ENCODE data around the gene AKT1S1.
"Not testable (repeated sequence)": the region's sequence is repeated elsewhere in the genome, so short reads cannot be mapped to it uniquely, and the experiment has no call there.

Gene AKT1S1

DNA sequence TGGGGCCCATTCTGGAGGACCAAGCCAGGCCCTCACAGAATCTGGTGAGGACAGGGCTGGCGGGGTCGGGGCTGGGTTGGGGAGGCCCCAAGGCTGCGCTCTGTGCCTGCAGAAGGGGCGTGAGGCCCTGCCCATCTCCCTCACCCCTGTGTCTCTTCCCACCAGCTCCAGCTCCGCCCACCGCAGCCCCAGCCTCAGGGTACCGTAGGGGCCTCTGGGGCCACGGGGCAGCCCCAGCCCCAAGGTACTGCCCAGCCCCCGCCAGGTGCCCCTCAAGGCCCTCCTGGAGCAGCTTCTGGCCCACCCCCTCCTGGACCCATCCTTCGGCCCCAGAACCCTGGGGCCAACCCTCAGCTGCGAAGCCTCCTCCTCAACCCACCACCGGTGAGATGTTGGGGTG is 41.6 kb downstream of the AKT1S1 start:
- Histone ChIP-seq H3K9ac (ENCODE audit: low read length) (no peak overlapping the region), H3K36me3 (ENCODE audit: control insufficient read depth, insufficient read depth, low read length, severe bottlenecking) (peaks cover 73% of the 10 kb centered on the region), H3K4me3 (ENCODE audit: low read length) (no peak overlapping the region), H3K4me1 (ENCODE audit: control insufficient read depth, insufficient read depth, low read length) (no peaks in the 10 kb centered on the region), H3K9me3 (ENCODE audit: control insufficient read depth, low read length) (no peaks in the 10 kb centered on the region), H3K27me3 (replicated peaks; ENCODE audit: control insufficient read depth, insufficient read depth, low read length) (no peaks in the 10 kb centered on the region)
- no peak for DNase-seq (ENCODE audit: low read depth)

DNA sequence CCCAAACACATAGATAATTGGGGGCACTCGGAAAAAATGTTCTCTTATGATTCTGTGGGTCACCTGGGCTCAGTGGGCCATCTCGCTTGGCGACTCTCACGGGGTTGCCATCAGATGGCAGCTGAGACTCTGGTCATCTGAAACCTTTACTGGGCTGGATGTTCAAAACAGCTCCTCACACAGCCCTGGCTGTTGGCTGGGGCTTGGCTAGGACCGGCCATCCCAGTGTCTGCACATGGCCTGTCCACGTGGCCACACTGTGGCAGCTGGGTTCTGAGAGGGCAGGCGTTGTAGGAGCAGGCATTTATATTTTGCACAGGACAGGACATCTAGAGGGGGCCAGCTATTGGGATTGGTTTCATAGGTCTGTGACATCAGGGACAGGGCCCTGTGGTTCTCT is 43.6 kb downstream of the AKT1S1 start:
- Histone ChIP-seq H3K27me3 (replicated peaks; ENCODE audit: control insufficient read depth, insufficient read depth, low read length) (no peaks in the 10 kb centered on the region), H3K9ac (ENCODE audit: low read length) (no peak overlapping the region), H3K4me3 (ENCODE audit: low read length) (no peak overlapping the region), H3K36me3 (ENCODE audit: control insufficient read depth, insufficient read depth, low read length, severe bottlenecking) (peaks cover 61% of the 10 kb centered on the region), H3K4me1 (ENCODE audit: control insufficient read depth, insufficient read depth, low read length) (no peaks in the 10 kb centered on the region), H3K9me3 (ENCODE audit: control insufficient read depth, low read length) (no peaks in the 10 kb centered on the region)
- no peak for DNase-seq (ENCODE audit: low read depth)

DNA sequence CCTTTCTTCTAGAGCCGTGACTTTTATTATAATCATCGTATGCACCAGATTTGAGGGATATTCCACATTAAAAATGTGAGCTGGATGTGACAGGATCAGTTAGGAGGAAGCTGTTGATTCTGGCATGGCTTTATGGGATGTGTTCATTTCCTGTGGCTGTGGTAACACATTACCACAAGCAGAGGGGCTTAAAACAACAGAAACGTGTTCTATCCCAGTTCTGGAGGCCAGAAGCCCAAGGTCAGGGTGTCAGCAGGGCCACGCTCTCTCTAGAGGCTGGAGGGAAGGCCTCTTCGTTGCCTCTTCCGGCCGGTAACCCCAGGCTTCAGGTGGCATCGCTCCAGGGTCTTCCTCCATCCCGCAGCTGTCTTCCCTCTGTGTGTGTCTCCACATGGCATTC is 44.6 kb downstream of the AKT1S1 start:
- H3K9me3 ChIP-seq (ENCODE audit: control insufficient read depth, low read length), result no peaks in the 10 kb centered on the region
- no peaks in the 10 kb centered on the region for H3K4me1 ChIP-seq (ENCODE audit: control insufficient read depth, insufficient read depth, low read length)
- H3K9ac ChIP-seq (ENCODE audit: low read length), result no peak overlapping the region
- no peaks in the 10 kb centered on the region for H3K27me3 ChIP-seq (replicated peaks; ENCODE audit: control insufficient read depth, insufficient read depth, low read length)
- H3K36me3 ChIP-seq (ENCODE audit: control insufficient read depth, insufficient read depth, low read length, severe bottlenecking), result peaks cover 58% of the 10 kb centered on the region
- DNase-seq (ENCODE audit: low read depth), result no peak
- no peak overlapping the region for H3K4me3 ChIP-seq (ENCODE audit: low read length)

DNA sequence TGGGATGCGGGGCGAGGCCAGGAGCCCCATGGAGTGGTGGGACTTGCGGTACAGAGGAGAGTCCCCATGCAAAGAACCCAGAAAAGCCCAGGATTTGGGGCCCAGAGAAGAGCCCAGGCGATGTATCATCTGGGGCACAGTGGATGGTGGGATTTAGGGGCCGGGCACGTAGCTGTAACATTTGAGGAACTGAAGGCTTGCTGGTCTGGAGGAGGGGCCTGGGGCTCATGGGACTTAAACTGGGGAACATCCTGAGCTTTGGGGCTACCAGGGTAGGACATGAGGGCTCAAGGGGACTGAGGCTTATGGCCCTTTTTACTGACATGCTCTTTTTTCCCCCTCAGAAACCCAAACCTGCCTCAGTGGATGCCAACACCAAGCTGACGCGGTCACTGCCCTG is 45.6 kb downstream of the AKT1S1 start:
- Histone ChIP-seq H3K27me3 (replicated peaks; ENCODE audit: control insufficient read depth, insufficient read depth, low read length) (no peaks in the 10 kb centered on the region), H3K4me1 (ENCODE audit: control insufficient read depth, insufficient read depth, low read length) (no peaks in the 10 kb centered on the region), H3K9ac (ENCODE audit: low read length) (no peak overlapping the region), H3K9me3 (ENCODE audit: control insufficient read depth, low read length) (no peaks in the 10 kb centered on the region), H3K4me3 (ENCODE audit: low read length) (no peak overlapping the region), H3K36me3 (ENCODE audit: control insufficient read depth, insufficient read depth, low read length, severe bottlenecking) (peaks cover 58% of the 10 kb centered on the region)
- no peak for DNase-seq (ENCODE audit: low read depth)

DNA sequence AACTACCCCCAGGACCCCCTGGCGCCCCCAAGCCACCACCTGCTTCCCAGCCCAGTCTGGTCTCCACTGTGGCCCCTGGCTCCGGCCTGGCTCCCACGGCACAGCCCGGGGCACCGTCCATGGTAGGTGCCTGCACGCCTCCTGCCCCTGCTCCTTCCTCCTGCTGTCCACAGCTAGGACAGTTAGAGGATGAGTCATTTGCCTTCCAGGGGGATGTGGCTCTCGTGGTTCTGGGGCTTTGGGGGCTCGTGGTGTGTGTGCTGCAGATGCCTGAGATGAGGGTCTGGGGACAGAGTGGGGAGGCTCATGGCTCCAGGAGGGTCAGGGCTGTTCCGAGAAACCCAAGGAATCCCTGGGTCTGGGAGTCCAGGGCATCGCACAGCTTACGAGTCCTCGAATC is 46.4 kb downstream of the AKT1S1 start:
- Histone ChIP-seq H3K27me3 (replicated peaks; ENCODE audit: control insufficient read depth, insufficient read depth, low read length) (no peaks in the 10 kb centered on the region), H3K9ac (ENCODE audit: low read length) (no peak overlapping the region), H3K36me3 (ENCODE audit: control insufficient read depth, insufficient read depth, low read length, severe bottlenecking) (peaks cover 50% of the 10 kb centered on the region), H3K4me3 (ENCODE audit: low read length) (no peak overlapping the region), H3K4me1 (ENCODE audit: control insufficient read depth, insufficient read depth, low read length) (no peaks in the 10 kb centered on the region), H3K9me3 (ENCODE audit: control insufficient read depth, low read length) (no peaks in the 10 kb centered on the region)
- DNase-seq (ENCODE audit: low read depth), result no peak

DNA sequence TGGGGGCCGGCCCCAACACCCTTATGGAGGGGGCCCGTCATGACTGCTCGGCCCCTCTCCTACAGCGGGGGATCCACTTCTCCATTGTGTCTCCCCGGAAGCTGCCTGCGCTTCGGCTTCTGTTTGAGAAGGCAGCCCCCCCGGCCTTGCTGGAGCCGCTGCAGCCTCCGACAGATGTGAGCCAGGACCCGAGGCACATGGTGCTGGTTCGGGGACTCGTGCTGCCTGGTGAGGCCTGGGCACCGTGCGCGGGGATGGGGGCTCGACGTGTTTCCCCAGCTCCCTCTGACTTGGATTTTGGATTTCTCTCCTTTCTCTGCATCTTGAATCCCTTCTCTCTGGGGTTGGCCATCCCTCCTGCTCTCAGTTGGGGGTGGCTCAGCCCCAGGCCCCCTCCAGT is 47.4 kb downstream of the AKT1S1 start:
- peaks cover 41% of the 10 kb centered on the region for H3K36me3 ChIP-seq (ENCODE audit: control insufficient read depth, insufficient read depth, low read length, severe bottlenecking)
- H3K27me3 ChIP-seq (replicated peaks; ENCODE audit: control insufficient read depth, insufficient read depth, low read length), result no peaks in the 10 kb centered on the region
- H3K9me3 ChIP-seq (ENCODE audit: control insufficient read depth, low read length), result no peaks in the 10 kb centered on the region
- no peak overlapping the region for H3K4me3 ChIP-seq (ENCODE audit: low read length)
- no peak overlapping the region for H3K9ac ChIP-seq (ENCODE audit: low read length)
- H3K4me1 ChIP-seq (ENCODE audit: control insufficient read depth, insufficient read depth, low read length), result no peaks in the 10 kb centered on the region
- no peak for DNase-seq (ENCODE audit: low read depth)

DNA sequence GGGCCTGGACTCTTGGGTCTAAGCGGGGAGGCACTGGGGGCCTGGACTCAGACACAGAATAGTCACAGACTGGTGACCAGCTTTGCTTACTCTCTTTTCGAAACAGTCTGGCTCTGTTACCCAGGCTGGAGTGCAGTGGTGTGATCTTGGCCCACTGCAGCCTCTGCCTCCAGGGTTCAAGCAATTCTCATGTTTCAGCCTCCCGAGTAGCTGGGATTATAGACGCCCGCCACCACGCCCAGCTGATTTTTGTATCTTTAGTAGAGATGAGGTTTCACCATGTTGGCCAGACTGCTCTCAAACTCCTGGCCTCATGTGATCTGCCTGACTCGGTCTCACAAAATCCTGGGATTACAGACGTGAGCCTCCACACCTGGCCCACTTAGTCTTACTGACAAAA is 48.0 kb downstream of the AKT1S1 start:
- H3K27me3 ChIP-seq (replicated peaks; ENCODE audit: control insufficient read depth, insufficient read depth, low read length), result no peaks in the 10 kb centered on the region
- no peak for DNase-seq (ENCODE audit: low read depth)
- H3K4me3 ChIP-seq (ENCODE audit: low read length), result no peak overlapping the region
- H3K9ac ChIP-seq (ENCODE audit: low read length), result no peak overlapping the region
- H3K36me3 ChIP-seq (ENCODE audit: control insufficient read depth, insufficient read depth, low read length, severe bottlenecking), result peaks cover 37% of the 10 kb centered on the region
- no peaks in the 10 kb centered on the region for H3K9me3 ChIP-seq (ENCODE audit: control insufficient read depth, low read length)
- no peaks in the 10 kb centered on the region for H3K4me1 ChIP-seq (ENCODE audit: control insufficient read depth, insufficient read depth, low read length)

DNA sequence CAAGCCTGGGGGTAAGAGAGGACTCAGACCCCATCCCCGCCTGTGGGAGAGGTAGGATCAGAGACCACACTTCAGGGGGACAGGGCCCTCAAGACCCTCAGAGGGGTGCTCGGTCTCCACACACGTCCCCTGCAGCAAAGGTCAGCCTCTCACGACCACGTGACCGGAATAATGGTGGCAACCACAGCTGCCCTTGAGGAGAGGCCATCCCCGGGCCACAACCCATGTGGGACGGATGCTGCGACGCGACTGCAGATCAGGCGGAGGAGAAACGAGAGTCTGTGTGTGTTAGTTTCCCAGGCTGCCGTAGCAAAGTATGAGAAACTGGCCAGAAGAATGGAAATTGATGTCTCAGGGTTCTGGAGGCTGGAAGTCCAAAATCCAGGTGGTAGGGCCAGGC is 50.1 kb downstream of the AKT1S1 start:
- no peaks in the 10 kb centered on the region for H3K27me3 ChIP-seq (replicated peaks; ENCODE audit: control insufficient read depth, insufficient read depth, low read length)
- H3K36me3 ChIP-seq (ENCODE audit: control insufficient read depth, insufficient read depth, low read length, severe bottlenecking), result peaks cover 27% of the 10 kb centered on the region
- H3K9ac ChIP-seq (ENCODE audit: low read length), result no peak overlapping the region
- no peaks in the 10 kb centered on the region for H3K4me1 ChIP-seq (ENCODE audit: control insufficient read depth, insufficient read depth, low read length)
- H3K4me3 ChIP-seq (ENCODE audit: low read length), result no peak overlapping the region
- H3K9me3 ChIP-seq (ENCODE audit: control insufficient read depth, low read length), result no peaks in the 10 kb centered on the region
- no peak for DNase-seq (ENCODE audit: low read depth)

DNA sequence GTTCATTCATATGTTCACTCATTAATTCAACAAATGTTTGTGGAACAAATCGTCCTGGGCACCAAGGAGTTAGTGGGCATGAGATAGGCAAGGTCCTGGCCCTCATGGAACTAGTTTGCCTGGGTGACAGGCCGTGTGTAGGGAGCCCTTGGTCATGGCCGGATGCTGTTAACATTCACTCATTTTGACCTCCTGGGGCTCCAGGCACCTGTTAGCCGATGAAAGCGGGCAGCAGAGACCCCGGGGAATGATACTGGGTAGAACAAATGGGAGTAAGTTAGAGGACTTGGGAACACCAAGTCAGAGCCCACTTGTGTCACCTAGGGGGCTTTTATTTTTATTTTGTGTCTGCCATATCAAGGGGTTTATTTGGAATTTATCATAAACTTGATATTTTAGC is 52.5 kb downstream of the AKT1S1 start:
- no peak overlapping the region for H3K9ac ChIP-seq (ENCODE audit: low read length)
- peaks cover under 1% of the 10 kb centered on the region for H3K4me1 ChIP-seq (ENCODE audit: control insufficient read depth, insufficient read depth, low read length)
- no peaks in the 10 kb centered on the region for H3K9me3 ChIP-seq (ENCODE audit: control insufficient read depth, low read length)
- H3K4me3 ChIP-seq (ENCODE audit: low read length), result no peak overlapping the region
- no peak for DNase-seq (ENCODE audit: low read depth)
- H3K27me3 ChIP-seq (replicated peaks; ENCODE audit: control insufficient read depth, insufficient read depth, low read length), result no peaks in the 10 kb centered on the region
- peaks cover 19% of the 10 kb centered on the region for H3K36me3 ChIP-seq (ENCODE audit: control insufficient read depth, insufficient read depth, low read length, severe bottlenecking)

DNA sequence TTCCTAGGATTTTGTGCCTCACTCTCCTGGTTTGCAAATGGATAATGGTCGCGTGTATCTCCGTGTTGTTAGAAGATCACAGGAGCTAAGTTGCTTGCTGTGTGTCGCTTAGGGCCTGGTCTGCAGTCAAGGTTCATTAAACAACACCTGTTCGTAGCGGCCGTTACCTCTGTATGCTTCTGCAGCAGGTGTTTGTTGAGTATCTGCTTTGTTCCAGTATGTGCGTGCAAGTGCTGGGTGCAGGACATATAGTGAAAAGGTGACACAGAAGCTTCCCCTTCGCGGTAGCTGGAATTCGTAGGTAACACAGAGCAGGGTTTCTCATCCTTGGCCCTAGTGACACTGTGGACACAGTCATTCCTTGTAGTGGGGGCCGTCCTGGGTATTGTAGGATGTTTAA is 53.7 kb downstream of the AKT1S1 start:
- no peak overlapping the region for H3K4me3 ChIP-seq (ENCODE audit: low read length)
- no peak overlapping the region for H3K9ac ChIP-seq (ENCODE audit: low read length)
- H3K9me3 ChIP-seq (ENCODE audit: control insufficient read depth, low read length), result no peaks in the 10 kb centered on the region
- DNase-seq (ENCODE audit: low read depth), result no peak
- no peaks in the 10 kb centered on the region for H3K27me3 ChIP-seq (replicated peaks; ENCODE audit: control insufficient read depth, insufficient read depth, low read length)
- peaks cover 14% of the 10 kb centered on the region for H3K36me3 ChIP-seq (ENCODE audit: control insufficient read depth, insufficient read depth, low read length, severe bottlenecking)
- peaks cover 10% of the 10 kb centered on the region for H3K4me1 ChIP-seq (ENCODE audit: control insufficient read depth, insufficient read depth, low read length)

DNA sequence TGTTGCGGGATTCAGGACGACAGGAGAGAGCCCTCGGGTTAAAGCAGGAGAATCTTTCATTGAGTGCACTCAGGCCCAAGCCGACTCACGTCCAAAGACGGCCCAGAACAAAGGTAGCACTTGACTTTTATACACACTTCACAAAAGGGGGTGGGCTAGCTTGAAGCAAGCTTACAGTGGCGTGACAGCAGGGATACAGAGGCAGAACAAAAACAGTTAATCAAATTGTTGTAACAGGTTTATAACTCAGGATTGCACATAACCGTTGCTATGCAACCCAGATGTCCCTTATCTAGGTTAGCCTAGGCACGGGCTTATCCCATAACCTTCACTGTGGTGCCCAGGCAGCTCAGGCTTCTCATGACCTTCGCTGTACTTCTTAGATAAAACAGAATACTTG is 57.0 kb downstream of the AKT1S1 start:
- H3K36me3 ChIP-seq (ENCODE audit: control insufficient read depth, insufficient read depth, low read length, severe bottlenecking), result peaks cover 12% of the 10 kb centered on the region
- H3K9ac ChIP-seq (ENCODE audit: low read length), result no peak overlapping the region
- H3K4me3 ChIP-seq (ENCODE audit: low read length), result no peak overlapping the region
- DNase-seq (ENCODE audit: low read depth), result no peak
- no peaks in the 10 kb centered on the region for H3K27me3 ChIP-seq (replicated peaks; ENCODE audit: control insufficient read depth, insufficient read depth, low read length)
- peaks cover 10% of the 10 kb centered on the region for H3K4me1 ChIP-seq (ENCODE audit: control insufficient read depth, insufficient read depth, low read length)
- H3K9me3 ChIP-seq (ENCODE audit: control insufficient read depth, low read length), result no peaks in the 10 kb centered on the region

DNA sequence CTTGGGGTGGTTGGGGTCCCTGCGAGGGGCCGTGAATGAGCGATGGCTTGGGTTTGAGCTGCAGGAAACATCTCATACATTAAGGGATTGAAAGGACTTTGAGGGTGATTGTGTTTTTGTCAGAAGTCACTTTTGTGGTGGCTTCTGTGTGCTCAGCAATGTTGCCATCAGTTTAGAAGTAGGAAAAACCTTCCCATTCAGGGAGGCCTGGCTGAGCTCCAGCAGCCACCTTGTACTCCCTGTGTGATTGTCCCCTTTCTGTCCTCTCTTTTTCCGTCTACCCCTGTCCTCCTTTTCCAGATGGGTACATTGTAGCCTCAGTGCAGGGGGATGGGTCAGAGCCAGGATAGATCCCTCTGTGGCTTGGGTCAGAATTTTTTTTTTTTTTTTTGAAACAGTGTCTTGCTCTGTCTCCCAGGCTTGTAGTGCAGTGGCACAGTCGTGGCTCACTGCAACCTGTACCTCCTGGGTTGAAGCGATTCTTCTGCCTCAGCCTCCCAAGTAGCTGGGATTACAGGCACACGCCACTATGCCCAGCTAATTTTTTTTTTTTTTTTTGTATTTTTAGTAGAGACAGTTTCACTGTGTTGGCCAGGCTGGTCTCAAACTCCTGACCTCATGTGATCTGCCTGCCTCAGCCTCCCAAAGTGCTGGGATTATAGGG is 57.6 kb downstream of the AKT1S1 start:
- not testable (repeated sequence) for H3K9me3 ChIP-seq (ENCODE audit: control insufficient read depth, low read length); H3K4me1 ChIP-seq (ENCODE audit: control insufficient read depth, insufficient read depth, low read length); H3K27me3 ChIP-seq (replicated peaks; ENCODE audit: control insufficient read depth, insufficient read depth, low read length); DNase-seq (ENCODE audit: low read depth)
- H3K36me3 ChIP-seq (ENCODE audit: control insufficient read depth, insufficient read depth, low read length, severe bottlenecking), result peaks cover 12% of the 10 kb centered on the region
- peak overlapping the region; percentile 96 for H3K4me3 ChIP-seq (ENCODE audit: low read length)
- peak overlapping the region; percentile 88 for H3K9ac ChIP-seq (ENCODE audit: low read length)

Data from adipocyte (in vitro differentiated cells).